ENCODE data around the gene PDPN. TPM values are rescaled to one million over a fixed set of nuclear protein-coding genes. Genes with fewer than 3 reads are reported as not detected.
A peak's percentile ranks its signal among the peaks of the same experiment; 100 is the strongest.

Gene PDPN
- polyA plus RNA-seq (2013, experiment 1 of 4), result 25.4 TPM
- 19.3 TPM for polyA plus RNA-seq (2013, experiment 2 of 4)
- polyA plus RNA-seq (2013, experiment 3 of 4), result 25.2 TPM
- polyA plus RNA-seq (2013, experiment 4 of 4), result 24.2 TPM

GRCh38 chr1:13583595-13583965, at the start of gene PDPN:
PDPN (plus strand) TSS chr1:13583832; CDS start chr1:13584034, 202 bp downstream.
- Histone ChIP-seq H3K9me3 (ENCODE audit: control insufficient read depth, low read length) (no peaks in the 10 kb centered on the region), H3K4me1 (ENCODE audit: control insufficient read depth, insufficient read depth, low read length) (peaks cover 20% of the 10 kb centered on the region), H3K27ac (ENCODE audit: insufficient read depth, low read depth, low read length, poor library complexity, severe bottlenecking) (peak within 1 kb of the TSS; percentile 60), H3K4me3 (ENCODE audit: insufficient read depth, low read depth, low read length) (peak within 1 kb of the TSS; percentile 61), H3K27me3 (ENCODE audit: control insufficient read depth, insufficient read depth, low read length, poor library complexity, severe bottlenecking) (peaks cover 48% of the 10 kb centered on the region), H3K36me3 (ENCODE audit: control insufficient read depth, insufficient read depth, low read length) (no peaks in the 10 kb centered on the region)
- WGBS, 2 experiments, result 0% methylated on average over 29 of the region's 29 CpGs

GRCh38 chr1:13535227-13535626, 48.4 kb upstream of the PDPN start:
- H3K27me3 ChIP-seq (ENCODE audit: control insufficient read depth, insufficient read depth, low read length, poor library complexity, severe bottlenecking), result no peaks in the 10 kb centered on the region
- 94 to 95% methylated on average over 6 of the region's 6 CpGs for WGBS, 2 experiments
- no peaks in the 10 kb centered on the region for H3K36me3 ChIP-seq (ENCODE audit: control insufficient read depth, insufficient read depth, low read length)
- no peak overlapping the region for H3K4me3 ChIP-seq (ENCODE audit: insufficient read depth, low read depth, low read length)
- no peaks in the 10 kb centered on the region for H3K4me1 ChIP-seq (ENCODE audit: control insufficient read depth, insufficient read depth, low read length)
- no peaks in the 10 kb centered on the region for H3K9me3 ChIP-seq (ENCODE audit: control insufficient read depth, low read length)
- H3K27ac ChIP-seq (ENCODE audit: insufficient read depth, low read depth, low read length, poor library complexity, severe bottlenecking), result no peak overlapping the region

GRCh38 chr1:13536571-13536970, 47.1 kb upstream of the PDPN start:
- no peak overlapping the region for H3K27ac ChIP-seq (ENCODE audit: insufficient read depth, low read depth, low read length, poor library complexity, severe bottlenecking)
- H3K4me3 ChIP-seq (ENCODE audit: insufficient read depth, low read depth, low read length), result no peak overlapping the region
- no peaks in the 10 kb centered on the region for H3K36me3 ChIP-seq (ENCODE audit: control insufficient read depth, insufficient read depth, low read length)
- no peaks in the 10 kb centered on the region for H3K27me3 ChIP-seq (ENCODE audit: control insufficient read depth, insufficient read depth, low read length, poor library complexity, severe bottlenecking)
- no peaks in the 10 kb centered on the region for H3K4me1 ChIP-seq (ENCODE audit: control insufficient read depth, insufficient read depth, low read length)
- WGBS, 2 experiments, result 93 to 94% methylated on average over 4 of the region's 4 CpGs
- no peaks in the 10 kb centered on the region for H3K9me3 ChIP-seq (ENCODE audit: control insufficient read depth, low read length)

- Histone ChIP-seq H3K4me3 (ENCODE audit: insufficient read depth, low read depth, low read length) (no peak overlapping the region), H3K4me1 (ENCODE audit: control insufficient read depth, insufficient read depth, low read length) (peaks cover 5% of the 10 kb centered on the region), H3K9me3 (ENCODE audit: control insufficient read depth, low read length) (no peaks in the 10 kb centered on the region), H3K36me3 (ENCODE audit: control insufficient read depth, insufficient read depth, low read length) (no peaks in the 10 kb centered on the region), H3K27ac (ENCODE audit: insufficient read depth, low read depth, low read length, poor library complexity, severe bottlenecking) (no peak overlapping the region), H3K27me3 (ENCODE audit: control insufficient read depth, insufficient read depth, low read length, poor library complexity, severe bottlenecking) (no peaks in the 10 kb centered on the region)
- 90 to 95% methylated on average over 2 of the region's 2 CpGs for WGBS, 2 experiments
Observed at GRCh38 chr1:13538832-13539231, 44.8 kb upstream of the PDPN start.

GRCh38 chr1:13539683-13540082, 43.9 kb upstream of the PDPN start:
- Histone ChIP-seq H3K36me3 (ENCODE audit: control insufficient read depth, insufficient read depth, low read length) (no peaks in the 10 kb centered on the region), H3K27me3 (ENCODE audit: control insufficient read depth, insufficient read depth, low read length, poor library complexity, severe bottlenecking) (no peaks in the 10 kb centered on the region), H3K4me1 (ENCODE audit: control insufficient read depth, insufficient read depth, low read length) (peaks cover 10% of the 10 kb centered on the region), H3K27ac (ENCODE audit: insufficient read depth, low read depth, low read length, poor library complexity, severe bottlenecking) (no peak overlapping the region), H3K9me3 (ENCODE audit: control insufficient read depth, low read length) (no peaks in the 10 kb centered on the region), H3K4me3 (ENCODE audit: insufficient read depth, low read depth, low read length) (no peak overlapping the region)
- WGBS, 2 experiments, result 81 to 85% methylated on average over 2 of the region's 2 CpGs

- no peak overlapping the region for H3K27ac ChIP-seq (ENCODE audit: insufficient read depth, low read depth, low read length, poor library complexity, severe bottlenecking)
- no peaks in the 10 kb centered on the region for H3K27me3 ChIP-seq (ENCODE audit: control insufficient read depth, insufficient read depth, low read length, poor library complexity, severe bottlenecking)
- WGBS, 2 experiments, result 84 to 85% methylated on average over 8 of the region's 8 CpGs
Observed at GRCh38 chr1:13540866-13541265, 42.8 kb upstream of the PDPN start.

GRCh38 chr1:13541435-13542215, 42.0 kb upstream of the PDPN start:
- Histone ChIP-seq H3K9me3 (ENCODE audit: control insufficient read depth, low read length) (no peaks in the 10 kb centered on the region), H3K4me1 (ENCODE audit: control insufficient read depth, insufficient read depth, low read length) (peaks cover 10% of the 10 kb centered on the region), H3K27me3 (ENCODE audit: control insufficient read depth, insufficient read depth, low read length, poor library complexity, severe bottlenecking) (no peaks in the 10 kb centered on the region), H3K4me3 (ENCODE audit: insufficient read depth, low read depth, low read length) (no peak overlapping the region), H3K27ac (ENCODE audit: insufficient read depth, low read depth, low read length, poor library complexity, severe bottlenecking) (no peak overlapping the region), H3K36me3 (ENCODE audit: control insufficient read depth, insufficient read depth, low read length) (no peaks in the 10 kb centered on the region)
- WGBS, 2 experiments, result 92 to 94% methylated on average over 13 of the region's 13 CpGs

More at GRCh38 chr1:13540866-13541265, 42.8 kb upstream of the PDPN start:
- peaks cover 10% of the 10 kb centered on the region for H3K4me1 ChIP-seq (ENCODE audit: control insufficient read depth, insufficient read depth, low read length)
- H3K36me3 ChIP-seq (ENCODE audit: control insufficient read depth, insufficient read depth, low read length), result no peaks in the 10 kb centered on the region
- H3K4me3 ChIP-seq (ENCODE audit: insufficient read depth, low read depth, low read length), result no peak overlapping the region
- H3K9me3 ChIP-seq (ENCODE audit: control insufficient read depth, low read length), result no peaks in the 10 kb centered on the region

GRCh38 chr1:13543451-13544220, 40.0 kb upstream of the PDPN start:
- H3K36me3 ChIP-seq (ENCODE audit: control insufficient read depth, insufficient read depth, low read length), result no peaks in the 10 kb centered on the region
- H3K27me3 ChIP-seq (ENCODE audit: control insufficient read depth, insufficient read depth, low read length, poor library complexity, severe bottlenecking), result no peaks in the 10 kb centered on the region
- H3K4me1 ChIP-seq (ENCODE audit: control insufficient read depth, insufficient read depth, low read length), result peaks cover 10% of the 10 kb centered on the region
- H3K27ac ChIP-seq (ENCODE audit: insufficient read depth, low read depth, low read length, poor library complexity, severe bottlenecking), result no peak overlapping the region
- no peaks in the 10 kb centered on the region for H3K9me3 ChIP-seq (ENCODE audit: control insufficient read depth, low read length)
- no peak overlapping the region for H3K4me3 ChIP-seq (ENCODE audit: insufficient read depth, low read depth, low read length)
- 79% methylated on average over 20 of the region's 20 CpGs for WGBS, 2 experiments

GRCh38 chr1:13544221-13544556, 39.4 kb upstream of the PDPN start:
- no peaks in the 10 kb centered on the region for H3K9me3 ChIP-seq (ENCODE audit: control insufficient read depth, low read length)
- peaks cover 10% of the 10 kb centered on the region for H3K4me1 ChIP-seq (ENCODE audit: control insufficient read depth, insufficient read depth, low read length)
- H3K36me3 ChIP-seq (ENCODE audit: control insufficient read depth, insufficient read depth, low read length), result no peaks in the 10 kb centered on the region
- H3K4me3 ChIP-seq (ENCODE audit: insufficient read depth, low read depth, low read length), result no peak overlapping the region
- H3K27me3 ChIP-seq (ENCODE audit: control insufficient read depth, insufficient read depth, low read length, poor library complexity, severe bottlenecking), result no peaks in the 10 kb centered on the region
- H3K27ac ChIP-seq (ENCODE audit: insufficient read depth, low read depth, low read length, poor library complexity, severe bottlenecking), result no peak overlapping the region
- WGBS, 2 experiments, result 88 to 91% methylated on average over 5 of the region's 5 CpGs

GRCh38 chr1:13546791-13547190, 36.8 kb upstream of the PDPN start:
- Histone ChIP-seq H3K4me3 (ENCODE audit: insufficient read depth, low read depth, low read length) (no peak overlapping the region), H3K9me3 (ENCODE audit: control insufficient read depth, low read length) (no peaks in the 10 kb centered on the region), H3K27ac (ENCODE audit: insufficient read depth, low read depth, low read length, poor library complexity, severe bottlenecking) (no peak overlapping the region), H3K36me3 (ENCODE audit: control insufficient read depth, insufficient read depth, low read length) (no peaks in the 10 kb centered on the region), H3K27me3 (ENCODE audit: control insufficient read depth, insufficient read depth, low read length, poor library complexity, severe bottlenecking) (no peaks in the 10 kb centered on the region), H3K4me1 (ENCODE audit: control insufficient read depth, insufficient read depth, low read length) (peaks cover 10% of the 10 kb centered on the region)
- WGBS, 2 experiments, result 75% methylated on average over 3 of the region's 3 CpGs

All from ectodermal cell (in vitro differentiated cells).